ENCODE results near the gene IGFL2. TPM values are rescaled to one million over a fixed set of nuclear protein-coding genes. Genes with fewer than 3 reads are reported as not detected.
"Not testable (repeated sequence)": the region's sequence is repeated elsewhere in the genome, so short reads cannot be mapped to it uniquely, and the experiment has no call there.

IGFL2 gene
- total RNA-seq, 2 experiments from 2014 or later, result not detected

GRCh38 chr19:46206682-46207081, 58.6 kb downstream of the IGFL2 start:
- Mint-ChIP-seq H3K4me3 (no peak overlapping the region), H3K27ac (no peak overlapping the region), H3K27me3 (ENCODE audit: low read depth) (peaks cover 14% of the 10 kb centered on the region), H3K36me3 (ENCODE audit: low read depth) (no peaks in the 10 kb centered on the region), H3K9me3 (no peaks in the 10 kb centered on the region), H3K4me1 (ENCODE audit: low read depth) (peaks cover 10% of the 10 kb centered on the region)
- CTCF ChIA-PET, result interaction anchor here (0.8 to 1.3 kb wide), 2 partner anchors 122 to 128 kb away, joined by 3 read pairs; no protein-coding TSS in a partner anchor
- DNase-seq, result no peak
- intact Hi-C loops (cut with micrococcal nuclease), result no loop called here

DNA sequence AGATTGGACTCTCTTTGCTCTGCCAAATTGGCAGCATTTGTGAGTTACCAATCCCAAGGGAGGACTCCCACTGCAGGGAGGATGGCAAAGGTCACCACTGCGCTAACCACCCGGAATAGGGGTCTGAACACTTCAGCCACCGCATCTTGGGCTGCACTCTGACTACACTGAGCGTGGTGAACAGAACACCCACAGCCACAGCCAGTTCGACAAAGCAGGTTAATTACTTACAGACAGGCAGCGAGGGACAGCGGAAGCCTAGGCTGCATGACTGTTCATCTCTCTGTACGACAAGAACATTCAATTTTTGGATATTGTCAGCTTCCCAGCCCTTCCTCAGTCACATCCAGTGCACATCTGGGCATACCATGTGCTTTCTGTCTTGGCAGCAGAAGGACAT, 59.8 kb downstream of the IGFL2 start:
- H3K4me3 Mint-ChIP-seq; DNase-seq; H3K9me3 Mint-ChIP-seq; H3K36me3 Mint-ChIP-seq (ENCODE audit: low read depth); H3K27me3 Mint-ChIP-seq (ENCODE audit: low read depth); H3K27ac Mint-ChIP-seq; intact Hi-C loops (cut with micrococcal nuclease); H3K4me1 Mint-ChIP-seq (ENCODE audit: low read depth): not testable (repeated sequence)
- CTCF ChIA-PET, result interaction anchor here (1.3 kb wide), 1 partner anchor 129 kb away, joined by 3 read pairs; no protein-coding TSS in a partner anchor

DNA sequence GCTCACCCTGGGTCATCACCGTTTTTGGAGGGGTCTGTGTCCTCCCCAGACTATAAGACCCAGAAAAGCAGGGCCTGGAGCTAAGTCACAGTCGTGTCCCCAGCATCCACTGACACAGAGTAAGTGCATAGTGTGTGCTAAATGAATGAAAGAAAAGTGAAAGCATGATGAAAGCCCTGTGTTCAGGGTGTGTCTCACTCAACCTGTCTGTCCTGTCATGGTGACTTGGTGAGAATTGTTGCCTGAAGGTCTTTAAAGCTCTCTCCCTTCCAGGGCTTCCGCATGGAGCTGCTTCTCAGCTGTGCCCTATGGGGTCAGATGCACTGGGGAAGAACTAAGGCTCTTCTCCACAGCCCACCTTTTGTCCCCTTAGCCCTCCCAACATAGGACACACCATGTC, 61.0 kb downstream of the IGFL2 start:
- intact Hi-C loops (cut with micrococcal nuclease), result no loop called here
- H3K27ac Mint-ChIP-seq, result no peak overlapping the region
- CTCF ChIA-PET, result no interaction called here
- H3K4me3 Mint-ChIP-seq, result no peak overlapping the region
- H3K4me1 Mint-ChIP-seq (ENCODE audit: low read depth), result peaks cover 10% of the 10 kb centered on the region
- no peaks in the 10 kb centered on the region for H3K9me3 Mint-ChIP-seq
- no peaks in the 10 kb centered on the region for H3K36me3 Mint-ChIP-seq (ENCODE audit: low read depth)
- peaks cover 18% of the 10 kb centered on the region for H3K27me3 Mint-ChIP-seq (ENCODE audit: low read depth)
- DNase-seq, result no peak

- Mint-ChIP-seq H3K4me1 (ENCODE audit: low read depth) (peaks cover 10% of the 10 kb centered on the region), H3K27me3 (ENCODE audit: low read depth) (peaks cover 19% of the 10 kb centered on the region), H3K9me3 (no peaks in the 10 kb centered on the region), H3K27ac (no peak overlapping the region), H3K4me3 (no peak overlapping the region), H3K36me3 (ENCODE audit: low read depth) (no peaks in the 10 kb centered on the region)
- DNase-seq, result no peak
- CTCF ChIA-PET, result no interaction called here
- intact Hi-C loops (cut with micrococcal nuclease), result no loop called here
Measured at GRCh38 chr19:46209472-46209871, 61.4 kb downstream of the IGFL2 start.

- CTCF ChIA-PET, result no interaction called here
- Mint-ChIP-seq H3K4me1 (ENCODE audit: low read depth) (peaks cover 10% of the 10 kb centered on the region), H3K27ac (no peak overlapping the region), H3K9me3 (no peaks in the 10 kb centered on the region), H3K4me3 (no peak overlapping the region), H3K27me3 (ENCODE audit: low read depth) (peaks cover 19% of the 10 kb centered on the region), H3K36me3 (ENCODE audit: low read depth) (no peaks in the 10 kb centered on the region)
- intact Hi-C loops (cut with micrococcal nuclease), result no loop called here
- DNase-seq, result no peak
Measured at GRCh38 chr19:46210669-46211068, 62.6 kb downstream of the IGFL2 start.

Other genes with a start within 250 kb of the IGFL2 start
- 1 to 10 TPM; 4.5 to 4.8 TPM for gene MYPOP, start 245.6 kb upstream of the IGFL2 start, total RNA-seq
- not detected for gene NANOS2, start 233.5 kb upstream of the IGFL2 start, total RNA-seq
- gene NOVA2, start 174.4 kb upstream of the IGFL2 start, total RNA-seq, result not detected
- gene CCDC61, start 152.8 kb upstream of the IGFL2 start, total RNA-seq, result 10 to 100 TPM; 26.4 to 29.3 TPM
- not detected for gene PGLYRP1, start 125.2 kb upstream of the IGFL2 start, total RNA-seq
- not detected for gene IGFL4, start 107.2 kb upstream of the IGFL2 start, total RNA-seq
- gene IGFL3, start 23.6 kb upstream of the IGFL2 start, total RNA-seq, result not detected
- gene IGFL1, start 81.5 kb downstream of the IGFL2 start, total RNA-seq, result not detected
- not detected for gene HIF3A, start 148.8 kb downstream of the IGFL2 start, total RNA-seq
- 10 to 100 TPM; 87.4 to 89.2 TPM for gene PPP5C, start 198.8 kb downstream of the IGFL2 start, total RNA-seq